HUES64 (cell line): Measurements from ENCODE around the gene C1orf53.

Experiments used
- H3K27ac ChIP-seq: 2 replicates; pipeline ENCODE4 v1.7.0; 2013; ENCODE audit warnings: low read depth, low read length, inconsistent platforms
- H3K27me3 ChIP-seq: 2 replicates; pipeline ENCODE4 v1.6.1; 2013; ENCODE audit warnings: mild to moderate bottlenecking, low read length; ENCODE audit not compliant: insufficient read depth
- H3K36me3 ChIP-seq: 2 replicates; pipeline ENCODE4 v1.6.1; 2013; ENCODE audit warnings: mild to moderate bottlenecking, low read length; ENCODE audit not compliant: insufficient read depth
- H3K4me1 ChIP-seq: 2 replicates; pipeline ENCODE4 v1.6.1; 2013; ENCODE audit warnings: mild to moderate bottlenecking, low read length, moderate library complexity; ENCODE audit not compliant: insufficient read depth
- H3K4me3 ChIP-seq: 2 replicates; pipeline ENCODE4 v1.5.1; 2013; ENCODE audit warnings: mild to moderate bottlenecking, low read length, moderate library complexity
- H3K9ac ChIP-seq: 2 replicates; pipeline ENCODE4 v1.6.1; 2013; ENCODE audit warnings: mild to moderate bottlenecking, low read depth, low read length
- H3K9me3 ChIP-seq: 2 replicates; pipeline ENCODE4 v1.6.1; 2013; ENCODE audit warnings: low read depth, low read length; ENCODE audit not compliant: insufficient read depth
- WGBS: fragments of 150-250, 120-280 bp; methylation state at CpG from one replicate; pipeline ENCODE4 v1.1.7; 2013; ENCODE audit warnings: missing lambda C conversion rate; 5-methylcytosine and 5-hydroxymethylcytosine counted together

The C1orf53 gene

DNA sequence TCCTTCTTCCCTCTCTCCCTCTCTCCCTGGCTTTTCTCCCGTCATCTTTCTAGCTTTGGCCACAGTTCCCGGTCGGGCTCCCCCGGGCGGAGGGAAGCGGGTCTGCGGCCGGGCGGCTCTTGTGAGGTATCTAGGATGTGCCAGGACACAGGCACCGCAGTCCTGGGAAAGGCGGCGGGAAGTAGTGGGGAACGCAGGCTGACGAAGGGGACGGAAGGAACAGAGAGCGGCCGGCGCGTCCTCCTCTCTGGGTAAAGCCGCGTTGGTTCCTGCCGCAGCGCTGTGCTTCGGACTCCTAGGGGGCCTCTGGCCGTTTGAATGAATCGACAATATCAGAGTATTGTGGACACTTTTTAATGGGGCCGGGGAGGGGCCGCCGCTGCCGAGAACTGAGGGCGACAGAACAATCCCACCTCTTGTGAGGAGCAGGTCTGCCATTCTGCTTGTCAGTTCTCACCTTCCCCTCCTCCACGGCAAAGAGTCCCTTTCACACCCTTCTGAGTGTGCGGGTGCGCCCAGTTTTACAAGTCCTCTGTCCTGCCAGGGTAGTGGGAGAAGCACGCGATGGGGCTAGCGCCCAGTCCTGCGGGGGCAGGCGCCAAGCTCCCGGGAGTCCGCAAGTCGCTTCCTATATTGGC, 13.6 kb downstream of the C1orf53 start:
- Histone ChIP-seq H3K27me3 (peaks cover 100% of the 10 kb centered on the region), H3K9me3 (no peaks in the 10 kb centered on the region), H3K4me1 (peaks cover 44% of the 10 kb centered on the region), H3K27ac (no peak overlapping the region), H3K4me3 (peak overlapping the region; percentile 45), H3K9ac (no peak overlapping the region), H3K36me3 (no peaks in the 10 kb centered on the region)
- WGBS, result under 1% methylated on average over 42 of the region's 42 CpGs

DNA sequence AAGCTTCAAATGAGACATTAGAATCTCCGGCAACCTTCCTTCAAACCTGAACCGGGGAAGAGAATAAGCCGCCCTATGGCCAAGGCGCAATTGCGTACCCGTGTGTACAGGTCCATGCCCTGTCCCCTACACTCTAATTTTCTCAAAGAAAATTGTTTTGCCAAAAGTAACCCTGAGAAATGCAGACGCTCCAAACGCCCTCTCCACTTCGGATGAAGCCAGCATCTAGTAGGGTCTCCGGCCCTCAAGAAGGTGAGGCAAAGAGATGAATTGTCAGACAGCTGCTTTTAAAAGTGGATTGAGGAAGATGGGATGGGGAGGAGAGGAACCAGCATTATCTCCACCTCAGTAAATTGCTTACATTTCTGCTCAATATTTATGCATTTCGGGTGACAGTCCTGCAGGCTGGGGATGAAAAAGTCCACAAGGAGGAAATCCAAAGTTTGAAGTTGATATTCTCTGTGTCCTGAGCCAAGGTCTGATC, 14.1 kb downstream of the C1orf53 start:
- Histone ChIP-seq H3K27ac (no peak overlapping the region), H3K27me3 (peaks cover 100% of the 10 kb centered on the region), H3K9ac (no peak overlapping the region), H3K4me1 (peaks cover 48% of the 10 kb centered on the region), H3K9me3 (no peaks in the 10 kb centered on the region), H3K36me3 (no peaks in the 10 kb centered on the region), H3K4me3 (peak overlapping the region; percentile 45; the same call in 1 of the 2 replicates)
- 3% methylated on average over 11 of the region's 11 CpGs for WGBS

DNA sequence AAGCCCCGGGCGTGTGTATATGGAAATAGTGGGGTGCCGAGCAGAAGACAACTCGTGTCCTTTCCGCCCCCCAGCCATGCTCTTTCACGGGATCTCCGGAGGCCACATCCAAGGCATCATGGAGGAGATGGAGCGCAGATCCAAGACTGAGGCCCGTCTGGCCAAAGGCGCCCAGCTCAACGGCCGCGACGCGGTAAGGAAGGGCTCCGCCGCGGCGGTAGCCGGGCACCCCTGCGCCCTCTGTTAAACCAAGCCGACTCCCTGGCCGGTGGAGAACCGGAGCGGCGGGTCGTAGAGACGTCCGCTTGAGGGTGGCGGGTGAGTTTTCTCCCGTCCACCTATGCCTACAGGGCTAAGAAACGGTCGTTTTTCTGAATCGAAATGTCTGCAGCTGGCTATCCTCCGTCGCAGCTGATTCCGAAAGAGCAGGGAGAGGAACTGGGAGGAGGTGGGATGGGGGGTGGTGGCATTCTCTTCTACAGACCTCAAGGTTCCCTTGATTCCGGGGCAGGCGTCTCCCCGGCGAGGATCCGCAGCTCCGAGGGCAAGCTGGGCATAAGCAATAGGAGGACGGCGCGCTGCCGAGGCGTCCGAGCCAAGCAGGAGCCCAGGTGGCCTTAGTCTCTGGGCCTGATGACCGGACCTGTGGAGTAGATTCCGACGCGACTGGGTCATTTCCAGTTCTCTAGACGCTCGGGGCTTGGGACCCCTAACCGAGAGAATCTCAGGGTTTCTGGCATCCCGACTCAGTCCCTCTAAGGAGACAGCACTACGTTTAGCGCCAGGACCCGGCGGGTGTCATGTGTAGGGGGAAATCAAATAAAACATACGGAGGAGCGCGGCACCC, 15.6 kb downstream of the C1orf53 start:
- Histone ChIP-seq H3K4me3 (peak overlapping the region; percentile 40), H3K27me3 (peaks cover 100% of the 10 kb centered on the region), H3K9ac (no peak overlapping the region), H3K4me1 (peaks cover 48% of the 10 kb centered on the region), H3K36me3 (no peaks in the 10 kb centered on the region), H3K27ac (no peak overlapping the region), H3K9me3 (no peaks in the 10 kb centered on the region)
- WGBS, result under 1% methylated on average over 64 of the region's 64 CpGs

DNA sequence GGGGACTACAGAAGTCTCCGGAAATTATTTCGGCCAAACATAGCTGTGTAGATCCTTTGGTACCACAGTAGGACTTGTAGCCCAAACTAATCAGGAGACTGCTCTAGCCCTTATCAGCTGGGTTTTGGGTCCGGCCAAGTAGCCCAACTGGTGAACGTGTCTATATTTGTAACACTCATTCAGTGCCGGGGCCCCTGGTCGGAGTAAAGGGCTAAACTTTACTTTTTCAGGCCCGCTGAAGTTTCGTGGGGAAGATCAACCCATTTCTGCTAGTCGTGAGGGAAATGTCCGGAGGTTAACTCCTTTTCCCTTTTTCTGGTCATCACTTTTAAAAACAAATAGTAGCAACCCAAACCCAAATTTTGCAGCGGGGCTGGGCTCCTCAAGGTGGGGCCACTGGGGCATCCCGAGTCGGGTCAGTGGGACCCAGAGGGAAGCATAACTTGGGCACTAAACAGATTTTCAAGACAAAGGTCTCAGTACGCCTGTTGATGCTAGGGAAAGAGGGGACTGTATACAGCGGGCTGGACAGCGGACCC, 16.4 kb downstream of the C1orf53 start:
- no peaks in the 10 kb centered on the region for H3K9me3 ChIP-seq
- no peak overlapping the region for H3K27ac ChIP-seq
- WGBS, result 2% methylated on average over 16 of the region's 16 CpGs
- no peaks in the 10 kb centered on the region for H3K36me3 ChIP-seq
- H3K4me1 ChIP-seq, result peaks cover 43% of the 10 kb centered on the region
- peaks cover 100% of the 10 kb centered on the region for H3K27me3 ChIP-seq
- H3K4me3 ChIP-seq, result no peak overlapping the region
- H3K9ac ChIP-seq, result no peak overlapping the region

DNA sequence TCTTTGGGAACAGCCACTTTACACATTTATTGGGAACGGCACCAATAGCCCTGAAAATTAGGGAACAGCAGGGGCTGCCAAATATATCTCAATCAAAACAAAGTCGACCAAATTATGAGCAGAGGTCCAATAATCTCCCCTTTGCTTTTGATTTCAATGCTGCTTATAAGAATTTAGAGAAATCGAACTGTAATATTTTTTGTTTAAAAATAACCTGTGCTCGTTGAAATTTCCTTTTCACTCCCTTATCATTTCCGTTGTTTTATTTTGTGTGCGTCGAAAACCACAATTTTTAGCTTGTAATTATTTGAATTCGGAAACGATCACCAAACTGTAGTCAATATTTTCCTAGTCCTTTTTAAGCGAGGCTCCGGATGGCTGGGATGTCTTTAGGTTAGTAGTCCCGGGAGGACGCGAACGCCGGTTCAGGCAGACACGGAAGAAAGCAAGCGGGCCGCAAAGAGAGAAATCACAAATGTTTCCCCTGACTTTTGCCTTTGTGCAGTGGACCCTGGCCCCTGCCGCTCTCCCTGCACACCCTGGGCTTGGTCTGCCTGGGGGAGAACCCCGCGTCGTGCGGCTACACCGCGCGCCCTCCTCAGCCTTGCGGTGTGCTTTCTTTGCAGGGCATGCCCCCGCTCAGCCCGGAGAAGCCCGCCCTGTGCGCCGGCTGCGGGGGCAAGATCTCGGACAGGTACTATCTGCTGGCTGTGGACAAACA, 17.1 kb downstream of the C1orf53 start:
- H3K9ac ChIP-seq, result no peak overlapping the region
- peaks cover 40% of the 10 kb centered on the region for H3K4me1 ChIP-seq
- H3K4me3 ChIP-seq, result peak overlapping the region; percentile 34
- H3K9me3 ChIP-seq, result no peaks in the 10 kb centered on the region
- 3% methylated on average over 31 of the region's 35 CpGs for WGBS
- H3K27ac ChIP-seq, result no peak overlapping the region
- H3K27me3 ChIP-seq, result peaks cover 99% of the 10 kb centered on the region
- no peaks in the 10 kb centered on the region for H3K36me3 ChIP-seq

DNA sequence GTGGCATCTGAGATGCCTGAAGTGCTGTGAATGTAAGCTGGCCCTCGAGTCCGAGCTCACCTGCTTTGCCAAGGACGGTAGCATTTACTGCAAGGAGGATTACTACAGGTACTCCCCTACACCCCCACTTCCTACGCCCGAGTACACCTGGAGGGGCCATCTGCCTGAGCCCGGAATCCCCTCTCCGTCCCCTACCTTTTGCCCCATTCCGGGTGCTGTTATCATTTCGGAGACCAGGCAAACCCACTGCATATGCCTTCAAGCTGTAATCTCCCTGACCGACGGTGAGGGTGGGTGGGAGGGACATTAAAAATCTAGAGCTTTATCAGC, 17.6 kb downstream of the C1orf53 start:
- Histone ChIP-seq H3K27ac (no peak overlapping the region), H3K9ac (no peak overlapping the region), H3K4me3 (peak overlapping the region; percentile 34), H3K36me3 (no peaks in the 10 kb centered on the region), H3K4me1 (peaks cover 35% of the 10 kb centered on the region), H3K27me3 (peaks cover 95% of the 10 kb centered on the region), H3K9me3 (no peaks in the 10 kb centered on the region)
- WGBS, result under 1% methylated on average over 9 of the region's 11 CpGs

DNA sequence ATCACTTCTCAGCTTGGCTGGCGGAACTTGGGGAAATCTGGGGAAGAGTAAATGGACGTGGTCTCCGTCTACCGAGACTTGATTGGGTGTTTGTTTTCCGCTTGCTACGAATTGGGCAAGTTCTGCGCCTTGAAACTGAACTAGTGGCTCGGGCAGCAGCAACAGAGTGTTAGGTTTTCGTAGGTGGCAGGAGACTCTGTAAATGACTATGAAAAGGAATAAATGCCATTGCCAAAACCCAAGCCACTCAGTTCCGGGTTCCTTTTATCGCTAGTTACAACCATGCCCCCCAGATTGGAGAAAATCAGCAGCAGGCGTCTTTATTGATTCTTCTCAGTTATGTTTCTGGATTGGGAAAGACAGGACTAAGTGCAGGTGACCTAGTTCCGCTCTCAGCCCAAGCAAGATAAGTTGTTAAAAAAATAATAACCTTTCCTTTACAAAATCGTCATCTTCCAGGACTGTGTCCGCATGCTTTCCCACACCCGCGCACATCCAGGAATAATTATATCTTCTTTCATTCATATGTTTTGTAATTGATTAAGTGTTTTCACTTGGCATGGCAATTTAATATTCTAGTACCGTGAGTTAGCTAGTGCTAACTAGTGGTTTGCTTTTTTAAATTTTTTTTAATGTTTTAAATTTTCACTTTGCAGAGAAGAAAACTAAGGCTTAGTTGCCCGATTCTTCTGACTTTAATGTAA, 18.1 kb downstream of the C1orf53 start:
- no peak overlapping the region for H3K27ac ChIP-seq
- WGBS, result 4% methylated on average over 14 of the region's 19 CpGs
- H3K4me3 ChIP-seq, result peak overlapping the region; percentile 51; the same call in 1 of the 2 replicates
- H3K36me3 ChIP-seq, result no peaks in the 10 kb centered on the region
- peaks cover 94% of the 10 kb centered on the region for H3K27me3 ChIP-seq
- H3K4me1 ChIP-seq, result peaks cover 30% of the 10 kb centered on the region
- no peak overlapping the region for H3K9ac ChIP-seq
- H3K9me3 ChIP-seq, result no peaks in the 10 kb centered on the region

DNA sequence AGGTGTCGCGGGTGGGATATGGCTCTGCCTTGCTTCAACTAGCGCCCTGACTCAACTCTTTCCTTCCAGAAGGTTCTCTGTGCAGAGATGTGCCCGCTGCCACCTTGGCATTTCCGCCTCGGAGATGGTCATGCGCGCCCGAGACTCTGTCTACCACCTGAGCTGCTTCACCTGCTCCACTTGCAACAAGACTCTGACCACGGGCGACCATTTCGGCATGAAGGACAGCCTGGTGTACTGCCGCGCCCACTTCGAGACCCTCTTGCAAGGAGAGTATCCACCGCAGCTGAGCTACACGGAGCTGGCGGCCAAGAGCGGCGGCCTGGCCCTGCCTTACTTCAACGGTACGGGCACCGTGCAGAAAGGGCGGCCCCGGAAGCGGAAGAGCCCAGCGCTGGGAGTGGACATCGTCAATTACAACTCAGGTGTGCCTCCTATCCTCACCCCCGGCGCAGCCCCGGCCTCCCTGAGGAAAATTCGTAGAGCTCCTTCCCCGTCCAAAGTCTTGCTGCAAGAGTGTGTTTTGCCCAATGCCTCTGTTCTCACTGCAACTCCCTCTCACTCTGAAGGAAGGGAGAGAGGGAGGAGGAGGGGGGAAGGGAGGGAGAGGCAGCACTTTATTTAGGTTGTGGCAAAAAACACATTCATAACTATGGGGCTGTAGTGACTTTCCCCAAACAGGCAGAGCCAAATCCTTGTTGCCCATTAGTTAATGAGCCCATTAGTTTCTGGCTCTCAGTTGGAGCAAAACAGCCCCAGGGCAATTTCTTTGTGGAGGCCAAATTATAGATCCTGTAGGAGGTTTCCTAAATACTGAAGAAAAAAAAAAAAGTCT, 19.0 kb downstream of the C1orf53 start:
- 3% methylated on average over 33 of the region's 33 CpGs for WGBS
- Histone ChIP-seq H3K9me3 (no peaks in the 10 kb centered on the region), H3K4me1 (peaks cover 29% of the 10 kb centered on the region), H3K36me3 (no peaks in the 10 kb centered on the region), H3K9ac (no peak overlapping the region), H3K4me3 (peak overlapping the region; percentile 51), H3K27me3 (peaks cover 90% of the 10 kb centered on the region), H3K27ac (no peak overlapping the region)

DNA sequence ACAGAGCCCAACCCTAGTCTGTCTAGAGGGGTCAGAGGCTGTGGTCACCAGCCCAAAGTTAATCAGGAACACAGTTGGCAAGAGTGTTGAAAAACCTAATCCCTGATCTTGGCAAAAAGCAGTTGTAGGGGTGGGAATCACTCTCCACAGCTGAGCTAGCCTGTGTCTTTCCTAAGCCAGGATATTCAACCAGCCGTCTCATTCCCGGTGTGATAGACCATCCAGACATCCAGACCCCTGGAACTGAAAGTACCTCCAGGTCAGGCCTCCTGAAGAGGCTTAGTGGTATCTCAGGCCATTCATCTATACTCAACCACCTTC, 19.6 kb downstream of the C1orf53 start:
- Histone ChIP-seq H3K4me3 (no peak overlapping the region), H3K27me3 (peaks cover 88% of the 10 kb centered on the region), H3K4me1 (peaks cover 29% of the 10 kb centered on the region), H3K9me3 (no peaks in the 10 kb centered on the region), H3K36me3 (no peaks in the 10 kb centered on the region), H3K9ac (no peak overlapping the region), H3K27ac (no peak overlapping the region)
- WGBS, result 73% methylated on average over 2 of the region's 2 CpGs

DNA sequence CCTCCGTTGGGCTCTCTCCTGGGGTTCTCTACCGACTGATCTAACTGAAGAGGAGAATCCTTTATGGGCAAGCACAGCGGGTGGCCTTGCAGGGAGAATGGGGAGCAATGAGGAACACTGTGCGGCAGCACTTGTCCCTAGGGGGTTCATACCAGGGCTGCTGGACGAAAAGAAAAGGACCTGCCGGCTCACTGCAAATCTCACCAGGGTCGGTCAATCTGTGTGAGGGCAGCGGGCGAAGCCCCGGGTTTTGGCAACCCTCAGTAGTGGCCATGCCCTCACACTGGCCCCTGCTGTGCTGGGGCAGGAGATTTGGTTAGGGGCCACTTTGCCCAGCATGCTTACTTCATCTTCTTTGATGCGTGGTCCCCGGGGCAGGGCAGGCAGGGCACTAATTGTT, 20.6 kb downstream of the C1orf53 start:
- Histone ChIP-seq H3K9ac (no peak overlapping the region), H3K9me3 (no peaks in the 10 kb centered on the region), H3K4me3 (no peak overlapping the region), H3K36me3 (no peaks in the 10 kb centered on the region), H3K27me3 (peaks cover 87% of the 10 kb centered on the region), H3K4me1 (peaks cover 29% of the 10 kb centered on the region), H3K27ac (no peak overlapping the region)
- 38% methylated on average over 10 of the region's 12 CpGs for WGBS
